GM23338 (cell line): ENCODE results near the gene KCNMA1.

Experiments used
- CREB1 ChIP-seq: fragments of 250-450 bp; sonication (Bioruptor Pico); IDR thresholded peaks from 2 replicates; pipeline ENCODE4 v1.5.0; 2020; ENCODE audit warnings: low read depth, mild to moderate bottlenecking, moderate library complexity
- CTCF ChIP-seq, 2 experiments: fragments of 200-600 bp in 1 of 2; sonication (generic) in 1 of 2; conservative IDR thresholded peaks; 2 replicates each; pipeline versions ENCODE4 v1.5.1 to v1.6.1; 2016 to 2017; ENCODE audit warnings: antibody characterized with exemption in 2 of 2, low read depth in 2 of 2, mild to moderate bottlenecking in 2 of 2, moderate library complexity in 1 of 2
- EZH2 ChIP-seq: fragments of 200-600 bp; sonication (generic); IDR thresholded peaks from one replicate; pipeline ENCODE4 v1.8.0; 2017; ENCODE audit warnings: antibody characterized with exemption, mild to moderate bottlenecking, low read depth; ENCODE audit not compliant: unreplicated experiment
- EZH2phosphoT487 ChIP-seq: fragments of 200-600 bp; sonication (generic); IDR thresholded peaks from one replicate; pipeline ENCODE4 v1.8.1; 2018; ENCODE audit warnings: antibody characterized with exemption; ENCODE audit not compliant: unreplicated experiment
- JUNB ChIP-seq: IDR thresholded peaks from one replicate; pipeline ENCODE4 v1.6.1; 2016; ENCODE audit warnings: antibody characterized with exemption; ENCODE audit not compliant: unreplicated experiment
- NANOG ChIP-seq: IDR thresholded peaks from 2 replicates; pipeline ENCODE4 v1.6.1; 2016; ENCODE audit warnings: antibody characterized with exemption, borderline replicate concordance
- POLR2AphosphoS5 ChIP-seq: IDR thresholded peaks from 2 replicates; pipeline ENCODE4 v1.6.1; 2016; ENCODE audit warnings: antibody characterized with exemption, low read depth
- STAT1 ChIP-seq: IDR thresholded peaks from one replicate; pipeline ENCODE4 v1.6.1; 2016; ENCODE audit warnings: antibody characterized with exemption; ENCODE audit not compliant: unreplicated experiment
- ZNF331 ChIP-seq: fragments of 250-450 bp; sonication (Bioruptor Pico); IDR thresholded peaks from 2 replicates; pipeline ENCODE4 v1.5.0; 2020; ENCODE audit warnings: low read depth, mild to moderate bottlenecking, moderate library complexity
- TF ChIP-seq, protein P1 (sequence below): IDR thresholded peaks from one replicate; pipeline ENCODE4 v1.6.1; 2018; ENCODE audit warnings: antibody characterized with exemption; ENCODE audit not compliant: unreplicated experiment

DNA sequence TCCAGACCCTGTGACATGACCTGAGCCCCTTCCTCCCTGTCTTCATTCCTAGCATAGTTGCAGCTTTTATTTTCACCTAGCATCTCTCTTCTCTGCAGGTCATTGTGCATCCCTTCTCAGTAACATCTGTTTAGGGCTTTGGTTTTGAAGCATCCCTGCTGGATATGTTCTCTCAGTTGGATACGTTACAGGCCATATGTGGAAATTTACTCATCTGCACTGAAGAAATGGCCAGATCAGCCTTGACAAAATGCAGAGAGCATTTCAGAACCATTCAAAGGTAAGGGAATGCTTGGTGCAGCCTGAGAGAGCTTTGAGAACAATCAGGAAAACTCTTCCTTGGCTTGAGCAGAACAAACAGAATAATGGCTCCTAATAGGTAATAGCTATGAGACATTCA, 647.0 kb downstream of the KCNMA1 start:
- TF ChIP-seq CTCF (conservative IDR thresholded peaks at IDR 0.05; ENCODE audit: low read depth in 2 of 2) (no peak), EZH2 (no peak), EZH2phosphoT487 (no peak), POLR2AphosphoS5 (no peak), ZNF331 (CRISPR knock-in tag) (no peak), JUNB (no peak), STAT1 (no peak), CREB1 (CRISPR knock-in tag) (no peak), NANOG (no peak)
- TF ChIP-seq, protein P1, sequence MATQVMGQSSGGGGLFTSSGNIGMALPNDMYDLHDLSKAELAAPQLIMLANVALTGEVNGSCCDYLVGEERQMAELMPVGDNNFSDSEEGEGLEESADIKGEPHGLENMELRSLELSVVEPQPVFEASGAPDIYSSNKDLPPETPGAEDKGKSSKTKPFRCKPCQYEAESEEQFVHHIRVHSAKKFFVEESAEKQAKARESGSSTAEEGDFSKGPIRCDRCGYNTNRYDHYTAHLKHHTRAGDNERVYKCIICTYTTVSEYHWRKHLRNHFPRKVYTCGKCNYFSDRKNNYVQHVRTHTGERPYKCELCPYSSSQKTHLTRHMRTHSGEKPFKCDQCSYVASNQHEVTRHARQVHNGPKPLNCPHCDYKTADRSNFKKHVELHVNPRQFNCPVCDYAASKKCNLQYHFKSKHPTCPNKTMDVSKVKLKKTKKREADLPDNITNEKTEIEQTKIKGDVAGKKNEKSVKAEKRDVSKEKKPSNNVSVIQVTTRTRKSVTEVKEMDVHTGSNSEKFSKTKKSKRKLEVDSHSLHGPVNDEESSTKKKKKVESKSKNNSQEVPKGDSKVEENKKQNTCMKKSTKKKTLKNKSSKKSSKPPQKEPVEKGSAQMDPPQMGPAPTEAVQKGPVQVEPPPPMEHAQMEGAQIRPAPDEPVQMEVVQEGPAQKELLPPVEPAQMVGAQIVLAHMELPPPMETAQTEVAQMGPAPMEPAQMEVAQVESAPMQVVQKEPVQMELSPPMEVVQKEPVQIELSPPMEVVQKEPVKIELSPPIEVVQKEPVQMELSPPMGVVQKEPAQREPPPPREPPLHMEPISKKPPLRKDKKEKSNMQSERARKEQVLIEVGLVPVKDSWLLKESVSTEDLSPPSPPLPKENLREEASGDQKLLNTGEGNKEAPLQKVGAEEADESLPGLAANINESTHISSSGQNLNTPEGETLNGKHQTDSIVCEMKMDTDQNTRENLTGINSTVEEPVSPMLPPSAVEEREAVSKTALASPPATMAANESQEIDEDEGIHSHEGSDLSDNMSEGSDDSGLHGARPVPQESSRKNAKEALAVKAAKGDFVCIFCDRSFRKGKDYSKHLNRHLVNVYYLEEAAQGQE: no peak
